Adipocyte (in vitro differentiated cells): ENCODE data around the gene TNFRSF18.

Experiments
- DNase-seq: peaks from one replicate; pipeline ENCODE4 v3.0.0-alpha.2; 2015; ENCODE audit warnings: low read depth
- H3K27me3 ChIP-seq: replicated peaks from 2 replicates; pipeline ENCODE4 v1.7.0; 2013; ENCODE audit warnings: mild to moderate bottlenecking, low read length, moderate library complexity; ENCODE audit not compliant: control insufficient read depth, insufficient read depth
- H3K36me3 ChIP-seq: 2 replicates; pipeline ENCODE4 v1.7.0; 2013; ENCODE audit warnings: low read length, mild to moderate bottlenecking, moderate library complexity; ENCODE audit not compliant: control insufficient read depth, insufficient read depth, severe bottlenecking
- H3K4me1 ChIP-seq: 2 replicates; pipeline ENCODE4 v1.7.0; 2013; ENCODE audit warnings: mild to moderate bottlenecking, low read length, moderate library complexity; ENCODE audit not compliant: control insufficient read depth, insufficient read depth
- H3K4me3 ChIP-seq: 2 replicates; pipeline ENCODE4 v1.7.0; 2013; ENCODE audit warnings: mild to moderate bottlenecking, low read length, moderate library complexity
- H3K9ac ChIP-seq: 2 replicates; pipeline ENCODE4 v1.7.0; 2013; ENCODE audit warnings: mild to moderate bottlenecking, low read length, moderate library complexity
- H3K9me3 ChIP-seq: 2 replicates; pipeline ENCODE4 v1.7.0; 2013; ENCODE audit warnings: mild to moderate bottlenecking, low read length, moderate library complexity; ENCODE audit not compliant: control insufficient read depth

TNFRSF18 gene

GRCh38 chr1:1173793-1174415 is 32.5 kb downstream of the TNFRSF18 start, which contains the start of gene TTLL10:
TTLL10 (plus strand) TSS chr1:1173880; CDS start chr1:1179216, 5,336 bp downstream.
- Histone ChIP-seq H3K4me3 (no peak within 1 kb of the TSS), H3K4me1 (no peaks in the 10 kb centered on the region), H3K9ac (no peak within 1 kb of the TSS), H3K9me3 (peaks cover 3% of the 10 kb centered on the region), H3K36me3 (no peaks in the 10 kb centered on the region), H3K27me3 (peaks cover 68% of the 10 kb centered on the region)
- no peak for DNase-seq

DNA sequence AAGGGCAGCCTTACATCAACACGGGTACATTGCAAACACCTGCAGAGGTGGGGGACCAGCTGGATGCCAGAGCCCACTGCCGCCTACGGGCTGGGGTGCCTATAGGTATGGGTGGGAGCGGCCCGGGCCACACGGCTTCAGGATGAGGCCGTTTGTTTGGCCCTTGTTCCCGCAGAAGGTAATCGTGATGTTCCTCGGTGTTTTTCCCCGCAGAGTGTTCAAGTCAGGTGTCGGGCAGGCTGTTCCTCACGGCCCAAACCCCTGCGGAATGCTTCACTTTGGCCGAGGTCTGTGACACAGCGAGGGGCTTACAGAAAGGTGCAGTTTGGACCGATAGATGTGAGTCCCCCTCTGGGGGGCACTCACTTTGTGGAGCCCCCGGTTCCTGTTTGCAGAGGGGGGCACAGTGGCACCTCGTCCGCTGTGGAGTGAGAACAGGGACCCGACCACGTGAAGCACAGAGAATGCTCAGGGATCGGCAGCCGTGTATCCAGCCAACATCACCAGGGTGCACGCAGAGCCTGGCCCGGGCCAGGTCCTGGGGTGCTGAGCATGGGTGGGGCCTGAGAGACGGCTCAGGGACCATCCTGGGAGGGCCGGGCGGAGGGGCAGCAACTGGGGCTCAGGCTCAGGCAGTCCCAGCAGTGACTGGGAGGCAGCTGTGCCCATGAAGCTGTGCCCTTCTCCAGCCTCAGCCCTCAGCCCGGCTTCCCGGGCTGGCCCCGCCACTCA is 33.2 kb downstream of the TNFRSF18 start:
- Histone ChIP-seq H3K36me3 (no peaks in the 10 kb centered on the region), H3K4me3 (no peak overlapping the region), H3K27me3 (peaks cover 75% of the 10 kb centered on the region), H3K4me1 (no peaks in the 10 kb centered on the region), H3K9me3 (peaks cover 3% of the 10 kb centered on the region), H3K9ac (no peak overlapping the region)
- DNase-seq: no peak

DNA sequence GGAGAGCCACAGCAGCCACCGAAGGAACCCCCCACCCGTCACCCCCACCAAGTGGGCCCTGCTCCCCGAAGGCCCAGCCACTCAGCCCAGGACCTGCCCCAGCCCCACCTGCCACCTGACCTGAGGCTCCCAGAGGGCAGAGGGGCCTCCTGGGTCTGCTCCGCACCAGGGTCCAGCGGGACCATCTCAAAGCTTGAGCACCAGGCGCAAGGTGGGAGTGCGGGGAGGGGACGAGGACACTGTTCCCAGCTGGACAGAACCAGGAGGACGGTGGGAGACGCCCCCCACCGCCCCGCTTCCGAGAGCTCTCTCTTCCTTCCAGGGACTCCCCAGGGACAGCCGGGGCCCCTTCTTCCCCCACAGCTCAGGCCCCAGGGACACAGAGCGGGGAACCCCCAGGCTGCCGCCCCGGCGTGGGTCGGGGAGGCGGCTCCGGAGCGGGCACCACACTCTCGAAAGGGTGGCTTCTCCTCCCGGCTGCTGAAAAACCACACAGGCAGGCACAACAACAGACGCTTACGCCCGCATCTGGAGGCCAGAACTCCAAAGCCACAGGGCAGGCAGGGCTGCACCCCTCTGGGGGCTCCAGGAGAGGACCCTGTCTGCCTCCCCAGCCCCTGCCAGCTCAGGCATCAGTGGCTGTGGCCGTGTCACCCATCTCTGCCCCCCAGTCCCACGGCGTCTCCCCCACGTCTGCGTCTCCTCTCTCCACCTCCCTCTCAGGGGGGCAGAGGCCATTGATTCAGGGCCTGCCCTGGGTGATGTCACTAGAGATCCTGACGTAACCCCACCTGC is 34.6 kb downstream of the TNFRSF18 start:
- DNase-seq: no peak
- no peaks in the 10 kb centered on the region for H3K36me3 ChIP-seq
- H3K9me3 ChIP-seq: peaks cover 3% of the 10 kb centered on the region
- H3K27me3 ChIP-seq: peaks cover 66% of the 10 kb centered on the region
- no peaks in the 10 kb centered on the region for H3K4me1 ChIP-seq
- no peak overlapping the region for H3K9ac ChIP-seq
- H3K4me3 ChIP-seq: no peak overlapping the region

GRCh38 chr1:1171161-1171545 is 35.2 kb downstream of the TNFRSF18 start:
- peaks cover 61% of the 10 kb centered on the region for H3K27me3 ChIP-seq
- no peaks in the 10 kb centered on the region for H3K36me3 ChIP-seq
- DNase-seq: no peak
- H3K4me1 ChIP-seq: no peaks in the 10 kb centered on the region
- H3K9ac ChIP-seq: no peak overlapping the region
- H3K9me3 ChIP-seq: peaks cover 3% of the 10 kb centered on the region
- no peak overlapping the region for H3K4me3 ChIP-seq

- DNase-seq: no peak
- Histone ChIP-seq H3K9ac (no peak overlapping the region), H3K4me3 (no peak overlapping the region), H3K36me3 (no peaks in the 10 kb centered on the region), H3K9me3 (peaks cover 2% of the 10 kb centered on the region), H3K27me3 (peaks cover 60% of the 10 kb centered on the region), H3K4me1 (no peaks in the 10 kb centered on the region)
Measured at GRCh38 chr1:1170215-1171091, 35.9 kb downstream of the TNFRSF18 start.

DNA sequence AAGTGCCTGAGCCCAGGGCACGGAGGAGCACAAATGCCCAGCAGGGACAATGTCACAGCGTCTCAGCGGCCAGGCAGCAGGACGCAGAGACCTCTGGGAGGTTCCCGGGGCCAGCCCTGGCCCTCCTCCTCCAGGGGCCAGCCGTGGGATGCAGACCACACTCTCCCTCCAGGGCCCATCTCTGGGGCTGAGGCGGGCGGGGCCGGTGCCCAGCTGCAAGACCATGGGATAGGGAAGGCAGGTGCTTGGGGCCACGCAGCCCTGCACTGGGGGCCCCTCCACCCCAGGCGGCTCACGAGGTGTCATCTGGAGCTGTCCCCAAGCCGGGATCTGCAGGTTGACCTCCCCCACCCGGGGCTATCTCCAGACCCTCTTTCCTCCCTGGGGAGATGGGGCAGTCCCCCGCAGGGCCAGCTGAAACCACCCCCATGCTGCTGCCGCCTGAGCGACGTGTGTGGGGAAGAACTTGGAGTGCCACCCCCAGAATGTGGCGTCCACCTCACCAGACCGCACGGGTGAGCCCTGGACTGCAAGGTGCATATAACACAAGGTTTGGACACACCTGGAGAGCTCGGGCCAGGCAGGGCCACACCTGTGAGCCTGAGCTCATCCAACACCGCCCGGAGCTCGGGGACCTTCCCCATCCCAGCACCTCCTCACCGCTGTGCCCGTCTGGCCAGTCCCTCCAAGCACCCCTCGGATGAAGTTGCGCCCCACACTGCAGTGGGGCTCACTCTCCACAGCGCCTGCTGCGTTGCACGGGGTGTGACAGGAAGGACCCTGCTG is 36.8 kb downstream of the TNFRSF18 start:
- Histone ChIP-seq H3K9me3 (no peaks in the 10 kb centered on the region), H3K36me3 (no peaks in the 10 kb centered on the region), H3K9ac (no peak overlapping the region), H3K4me3 (no peak overlapping the region), H3K4me1 (no peaks in the 10 kb centered on the region), H3K27me3 (peaks cover 60% of the 10 kb centered on the region)
- DNase-seq: no peak

DNA sequence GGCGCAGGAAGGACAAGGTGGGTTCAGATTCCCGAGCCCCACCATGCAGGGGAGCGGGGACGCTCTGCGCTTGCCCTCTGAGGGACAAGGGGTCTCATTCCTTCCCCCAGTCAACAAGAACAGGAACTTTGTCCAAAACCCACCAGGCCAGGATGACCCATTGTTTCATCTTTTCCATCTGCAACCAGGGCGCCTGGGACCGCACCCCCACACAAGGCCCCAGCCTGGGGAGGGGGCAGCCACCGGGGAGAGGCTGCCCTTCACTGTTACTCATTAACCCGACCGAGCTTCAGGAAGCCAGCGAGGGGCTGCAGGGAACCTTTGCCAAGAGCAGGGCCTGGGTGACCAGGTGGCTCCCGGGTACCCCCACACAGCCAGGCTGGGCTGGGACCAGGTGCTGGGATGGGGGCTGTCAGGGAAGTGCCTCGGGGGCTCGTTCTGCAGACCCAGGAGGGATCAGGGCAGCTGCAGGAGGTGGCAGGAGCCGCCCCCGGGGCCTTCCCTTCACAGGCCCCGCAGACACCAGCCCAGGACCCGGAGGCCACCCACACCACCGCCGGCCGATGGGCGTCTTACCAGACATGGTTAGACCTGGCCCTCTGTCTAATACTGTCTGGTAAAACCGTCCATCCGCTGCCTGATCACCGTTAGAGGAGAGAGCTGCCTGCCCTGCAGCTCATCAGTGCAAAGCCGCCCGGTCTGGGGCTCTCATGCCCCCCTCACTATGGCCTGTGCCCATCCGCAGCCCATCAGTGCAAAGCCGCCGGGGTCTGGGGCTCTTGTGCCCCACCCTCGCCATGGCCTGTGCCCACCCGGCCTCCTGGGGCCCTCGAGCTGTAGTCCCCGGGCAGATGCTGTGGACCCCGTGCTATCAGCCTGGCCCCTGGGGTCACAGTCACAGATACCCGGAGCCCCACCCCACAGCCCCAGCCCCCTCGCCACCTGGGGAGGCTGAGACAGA is 37.7 kb downstream of the TNFRSF18 start:
- no peak overlapping the region for H3K4me3 ChIP-seq
- H3K9me3 ChIP-seq: no peaks in the 10 kb centered on the region
- H3K4me1 ChIP-seq: no peaks in the 10 kb centered on the region
- H3K27me3 ChIP-seq: peaks cover 63% of the 10 kb centered on the region
- no peak for DNase-seq
- no peak overlapping the region for H3K9ac ChIP-seq
- H3K36me3 ChIP-seq: no peaks in the 10 kb centered on the region

- Histone ChIP-seq H3K4me3 (no peak overlapping the region), H3K36me3 (no peaks in the 10 kb centered on the region), H3K4me1 (no peaks in the 10 kb centered on the region), H3K9ac (no peak overlapping the region), H3K9me3 (no peaks in the 10 kb centered on the region), H3K27me3 (peaks cover 55% of the 10 kb centered on the region)
- DNase-seq: no peak
Measured at GRCh38 chr1:1167841-1168450, 38.4 kb downstream of the TNFRSF18 start.

DNA sequence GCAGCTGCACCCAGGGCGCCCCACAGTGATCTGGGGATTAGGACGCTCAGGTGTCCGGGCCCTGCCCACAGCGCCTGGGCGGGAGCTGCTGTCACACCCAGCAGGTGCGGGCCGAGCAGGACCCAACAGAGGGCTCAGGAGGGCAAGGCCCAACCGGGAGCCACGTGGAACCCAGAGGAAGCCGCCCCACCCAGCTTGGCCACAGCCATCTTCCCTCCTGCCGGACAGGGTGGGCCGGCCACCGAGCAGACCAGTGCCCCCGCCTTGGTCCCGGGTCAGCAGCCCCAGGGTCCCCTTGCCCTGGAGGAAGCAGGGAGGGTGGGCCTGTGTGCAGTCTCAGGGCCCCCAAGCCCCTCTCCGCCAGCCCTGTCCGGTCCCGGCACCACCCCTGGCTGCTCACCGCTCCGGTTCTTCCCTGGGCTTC is 39.0 kb downstream of the TNFRSF18 start:
- no peaks in the 10 kb centered on the region for H3K9me3 ChIP-seq
- peaks cover 53% of the 10 kb centered on the region for H3K27me3 ChIP-seq
- no peak overlapping the region for H3K4me3 ChIP-seq
- H3K9ac ChIP-seq: no peak overlapping the region
- no peaks in the 10 kb centered on the region for H3K36me3 ChIP-seq
- DNase-seq: no peak
- no peaks in the 10 kb centered on the region for H3K4me1 ChIP-seq
